Measurements from ENCODE around the gene UPK3B. TPM values are rescaled to one million over a fixed set of nuclear protein-coding genes. Genes with fewer than 3 reads are reported as not detected.
A peak's percentile ranks its signal among the peaks of the same experiment; 100 is the strongest.

Gene UPK3B
- total and polyA plus RNA-seq, 2 of the 13 experiments (the other 11 are each of a cell fraction or from before 2014, with no cell fraction given), result not detected

GRCh38 chr7:76512941-76513816 is 2.8 kb downstream of the UPK3B start (continued):
- TF ChIP-seq, protein P1, sequence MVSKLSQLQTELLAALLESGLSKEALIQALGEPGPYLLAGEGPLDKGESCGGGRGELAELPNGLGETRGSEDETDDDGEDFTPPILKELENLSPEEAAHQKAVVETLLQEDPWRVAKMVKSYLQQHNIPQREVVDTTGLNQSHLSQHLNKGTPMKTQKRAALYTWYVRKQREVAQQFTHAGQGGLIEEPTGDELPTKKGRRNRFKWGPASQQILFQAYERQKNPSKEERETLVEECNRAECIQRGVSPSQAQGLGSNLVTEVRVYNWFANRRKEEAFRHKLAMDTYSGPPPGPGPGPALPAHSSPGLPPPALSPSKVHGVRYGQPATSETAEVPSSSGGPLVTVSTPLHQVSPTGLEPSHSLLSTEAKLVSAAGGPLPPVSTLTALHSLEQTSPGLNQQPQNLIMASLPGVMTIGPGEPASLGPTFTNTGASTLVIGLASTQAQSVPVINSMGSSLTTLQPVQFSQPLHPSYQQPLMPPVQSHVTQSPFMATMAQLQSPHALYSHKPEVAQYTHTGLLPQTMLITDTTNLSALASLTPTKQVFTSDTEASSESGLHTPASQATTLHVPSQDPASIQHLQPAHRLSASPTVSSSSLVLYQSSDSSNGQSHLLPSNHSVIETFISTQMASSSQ (IDR thresholded peaks at IDR 0.05; ENCODE audit: low read depth), result no peak
- TF ChIP-seq, protein P1 (CRISPR knock-in tag; IDR thresholded peaks at IDR 0.05; ENCODE audit: borderline replicate concordance), result peak; percentile 30; the same call in 1 of the 2 replicates
- TF ChIP-seq STAT5B (CRISPR knock-in tag; IDR thresholded peaks at IDR 0.05) (no peak), NR2F6 (IDR thresholded peaks at IDR 0.05) (peak; percentile 83), NR2F6 (CRISPR knock-in tag; IDR thresholded peaks at IDR 0.05) (peak; percentile 92), CREM (IDR thresholded peaks at IDR 0.05) (no peak), CREM (CRISPR knock-in tag; IDR thresholded peaks at IDR 0.05) (no peak), ZNF572 (CRISPR knock-in tag; IDR thresholded peaks at IDR 0.05) (peak; percentile 88; the same call in 1 of the 2 replicates), SYNCRIP (IDR thresholded peaks at IDR 0.05; ENCODE audit: insufficient read depth, low read depth, low read length) (no peak), SMARCE1 (IDR thresholded peaks at IDR 0.05; ENCODE audit: borderline replicate concordance) (no peak), EZH2 (conservative IDR thresholded peaks at IDR 0.05; ENCODE audit: low read depth, low read length) (no peak), IKZF4 (CRISPR knock-in tag; IDR thresholded peaks at IDR 0.05; ENCODE audit: borderline replicate concordance, low read depth, not compliant biosample characterization) (no peak), ZNF275 (CRISPR knock-in tag; IDR thresholded peaks at IDR 0.05; ENCODE audit: borderline replicate concordance) (no peak), MAFF (IDR thresholded peaks at IDR 0.05; ENCODE audit: low read depth, low read length) (no peak), ZKSCAN1 (IDR thresholded peaks at IDR 0.05; ENCODE audit: low read length) (no peak), KAT7 (CRISPR knock-in tag; IDR thresholded peaks at IDR 0.05; ENCODE audit: borderline replicate concordance) (no peak)
- TF ChIP-seq, protein P2, sequence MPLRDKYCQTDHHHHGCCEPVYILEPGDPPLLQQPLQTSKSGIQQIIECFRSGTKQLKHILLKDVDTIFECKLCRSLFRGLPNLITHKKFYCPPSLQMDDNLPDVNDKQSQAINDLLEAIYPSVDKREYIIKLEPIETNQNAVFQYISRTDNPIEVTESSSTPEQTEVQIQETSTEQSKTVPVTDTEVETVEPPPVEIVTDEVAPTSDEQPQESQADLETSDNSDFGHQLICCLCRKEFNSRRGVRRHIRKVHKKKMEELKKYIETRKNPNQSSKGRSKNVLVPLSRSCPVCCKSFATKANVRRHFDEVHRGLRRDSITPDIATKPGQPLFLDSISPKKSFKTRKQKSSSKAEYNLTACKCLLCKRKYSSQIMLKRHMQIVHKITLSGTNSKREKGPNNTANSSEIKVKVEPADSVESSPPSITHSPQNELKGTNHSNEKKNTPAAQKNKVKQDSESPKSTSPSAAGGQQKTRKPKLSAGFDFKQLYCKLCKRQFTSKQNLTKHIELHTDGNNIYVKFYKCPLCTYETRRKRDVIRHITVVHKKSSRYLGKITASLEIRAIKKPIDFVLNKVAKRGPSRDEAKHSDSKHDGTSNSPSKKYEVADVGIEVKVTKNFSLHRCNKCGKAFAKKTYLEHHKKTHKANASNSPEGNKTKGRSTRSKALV (CRISPR knock-in tag; IDR thresholded peaks at IDR 0.05), result no peak
- TF ChIP-seq, protein P3, sequence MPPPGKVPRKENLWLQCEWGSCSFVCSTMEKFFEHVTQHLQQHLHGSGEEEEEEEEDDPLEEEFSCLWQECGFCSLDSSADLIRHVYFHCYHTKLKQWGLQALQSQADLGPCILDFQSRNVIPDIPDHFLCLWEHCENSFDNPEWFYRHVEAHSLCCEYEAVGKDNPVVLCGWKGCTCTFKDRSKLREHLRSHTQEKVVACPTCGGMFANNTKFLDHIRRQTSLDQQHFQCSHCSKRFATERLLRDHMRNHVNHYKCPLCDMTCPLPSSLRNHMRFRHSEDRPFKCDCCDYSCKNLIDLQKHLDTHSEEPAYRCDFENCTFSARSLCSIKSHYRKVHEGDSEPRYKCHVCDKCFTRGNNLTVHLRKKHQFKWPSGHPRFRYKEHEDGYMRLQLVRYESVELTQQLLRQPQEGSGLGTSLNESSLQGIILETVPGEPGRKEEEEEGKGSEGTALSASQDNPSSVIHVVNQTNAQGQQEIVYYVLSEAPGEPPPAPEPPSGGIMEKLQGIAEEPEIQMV (CRISPR knock-in tag; IDR thresholded peaks at IDR 0.05; ENCODE audit: low read depth), result no peak
- TF ChIP-seq, protein P4, sequence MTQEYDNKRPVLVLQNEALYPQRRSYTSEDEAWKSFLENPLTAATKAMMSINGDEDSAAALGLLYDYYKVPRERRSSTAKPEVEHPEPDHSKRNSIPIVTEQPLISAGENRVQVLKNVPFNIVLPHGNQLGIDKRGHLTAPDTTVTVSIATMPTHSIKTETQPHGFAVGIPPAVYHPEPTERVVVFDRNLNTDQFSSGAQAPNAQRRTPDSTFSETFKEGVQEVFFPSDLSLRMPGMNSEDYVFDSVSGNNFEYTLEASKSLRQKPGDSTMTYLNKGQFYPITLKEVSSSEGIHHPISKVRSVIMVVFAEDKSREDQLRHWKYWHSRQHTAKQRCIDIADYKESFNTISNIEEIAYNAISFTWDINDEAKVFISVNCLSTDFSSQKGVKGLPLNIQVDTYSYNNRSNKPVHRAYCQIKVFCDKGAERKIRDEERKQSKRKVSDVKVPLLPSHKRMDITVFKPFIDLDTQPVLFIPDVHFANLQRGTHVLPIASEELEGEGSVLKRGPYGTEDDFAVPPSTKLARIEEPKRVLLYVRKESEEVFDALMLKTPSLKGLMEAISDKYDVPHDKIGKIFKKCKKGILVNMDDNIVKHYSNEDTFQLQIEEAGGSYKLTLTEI (CRISPR knock-in tag; conservative IDR thresholded peaks at IDR 0.05), result no peak

Data from HepG2 (cell line).